HAP-1 (cell line): ENCODE results near the gene SERTAD4.

Source experiments
- DNase-seq, 2 experiments: peaks; one replicate each; pipeline ENCODE4 v3.0.0-alpha.2; 2016 to 2020; ENCODE audit warnings: low spot score in 2 of 2
- H3K27me3 ChIP-seq: fragments of 250-450 bp; sonication (Bioruptor Pico); 2 replicates; pipeline ENCODE4 v1.5.1; 2020; ENCODE audit warnings: low read depth, mild to moderate bottlenecking, moderate library complexity
- H3K36me3 ChIP-seq: fragments of 250-450 bp; sonication (Bioruptor Pico); replicated peaks from 2 replicates; pipeline ENCODE4 v1.5.1; 2020; ENCODE audit warnings: mild to moderate bottlenecking
- H3K4me1 ChIP-seq: fragments of 250-450 bp; sonication (Bioruptor Pico); 2 replicates; pipeline ENCODE4 v1.5.1; 2020; ENCODE audit warnings: mild to moderate bottlenecking
- H3K4me3 ChIP-seq: fragments of 250-450 bp; sonication (Bioruptor Pico); 2 replicates; pipeline ENCODE4 v1.5.1; 2020; ENCODE audit warnings: mild to moderate bottlenecking, moderate library complexity
- H3K9me3 ChIP-seq: fragments of 250-450 bp; sonication (Bioruptor Pico); 2 replicates; pipeline ENCODE4 v1.5.1; 2020; ENCODE audit warnings: mild to moderate bottlenecking, moderate library complexity
- in situ Hi-C: fragments of 300-500 bp; cut with MboI; formaldehyde crosslinking; loops from 3 replicates; pipeline ENCODE4 v1.14.3; 2020; ENCODE audit warnings: low sequenced_read_pairs, inconsistent platforms, mixed read lengths

The SERTAD4 gene

DNA sequence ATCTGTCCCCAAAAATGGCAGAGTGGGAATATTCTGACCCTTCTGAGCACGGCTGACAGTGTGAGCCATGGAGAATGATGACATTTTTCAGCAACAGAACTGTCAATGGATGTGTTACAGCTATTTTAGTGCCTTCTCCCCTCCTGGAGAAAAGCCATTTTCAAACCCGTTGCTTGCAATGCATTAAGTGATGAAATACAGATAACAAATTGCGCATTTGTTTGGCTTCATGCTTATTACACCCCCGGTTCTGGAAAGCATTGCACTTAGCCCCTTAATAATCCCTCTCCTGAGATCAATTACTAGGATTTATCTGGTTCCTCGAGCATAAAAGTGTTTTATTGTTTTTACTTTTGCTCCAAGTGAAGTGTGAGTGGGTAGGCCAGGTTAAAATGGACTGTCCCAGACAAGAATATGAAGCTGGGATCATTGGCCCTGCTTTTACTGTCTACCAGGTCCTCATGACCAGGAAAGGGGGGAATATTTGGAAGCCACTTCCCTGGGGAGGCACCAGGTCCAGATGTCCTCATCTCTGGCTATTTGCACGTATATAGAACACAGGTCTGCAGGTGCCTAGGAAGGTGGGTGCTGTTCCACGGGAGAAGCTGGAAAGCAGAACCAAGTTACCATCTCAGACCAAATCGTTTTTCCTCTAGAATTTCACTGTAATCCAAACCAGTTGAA lies 58.6 kb downstream of the SERTAD4 start:
- H3K36me3 ChIP-seq = no peaks in the 10 kb centered on the region
- peaks cover 30% of the 10 kb centered on the region for H3K4me1 ChIP-seq
- H3K4me3 ChIP-seq = no peak overlapping the region
- peaks cover under 1% of the 10 kb centered on the region for H3K27me3 ChIP-seq
- H3K9me3 ChIP-seq = no peaks in the 10 kb centered on the region
- in situ Hi-C loops = no loop called here
- no peak for DNase-seq

DNA sequence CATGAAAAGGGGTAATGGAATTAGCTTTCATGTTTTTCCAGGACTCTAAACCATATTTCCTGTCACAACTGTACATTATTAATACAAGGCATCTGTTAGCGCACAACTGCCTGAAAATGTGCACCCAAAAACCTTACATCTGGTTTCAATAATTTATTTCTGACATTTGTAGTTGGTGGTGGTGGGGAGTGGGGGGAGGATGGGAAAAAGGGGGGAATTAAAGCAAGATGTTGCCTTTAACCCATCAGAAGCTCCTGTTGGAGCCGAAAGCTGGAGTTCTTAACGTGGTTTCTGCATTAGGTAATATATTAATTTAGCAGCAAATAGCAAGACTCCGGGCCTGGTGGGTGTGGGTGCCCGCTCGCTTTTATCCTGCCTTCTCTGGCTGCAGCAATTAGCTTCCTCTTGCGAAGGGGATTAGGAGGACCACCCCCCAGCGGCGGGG lies 59.2 kb downstream of the SERTAD4 start:
- H3K4me3 ChIP-seq = peak overlapping the region; percentile 22
- in situ Hi-C loops = no loop called here
- no peaks in the 10 kb centered on the region for H3K27me3 ChIP-seq
- H3K4me1 ChIP-seq = peaks cover 30% of the 10 kb centered on the region
- H3K9me3 ChIP-seq = no peaks in the 10 kb centered on the region
- H3K36me3 ChIP-seq = no peaks in the 10 kb centered on the region
- no peak for DNase-seq

DNA sequence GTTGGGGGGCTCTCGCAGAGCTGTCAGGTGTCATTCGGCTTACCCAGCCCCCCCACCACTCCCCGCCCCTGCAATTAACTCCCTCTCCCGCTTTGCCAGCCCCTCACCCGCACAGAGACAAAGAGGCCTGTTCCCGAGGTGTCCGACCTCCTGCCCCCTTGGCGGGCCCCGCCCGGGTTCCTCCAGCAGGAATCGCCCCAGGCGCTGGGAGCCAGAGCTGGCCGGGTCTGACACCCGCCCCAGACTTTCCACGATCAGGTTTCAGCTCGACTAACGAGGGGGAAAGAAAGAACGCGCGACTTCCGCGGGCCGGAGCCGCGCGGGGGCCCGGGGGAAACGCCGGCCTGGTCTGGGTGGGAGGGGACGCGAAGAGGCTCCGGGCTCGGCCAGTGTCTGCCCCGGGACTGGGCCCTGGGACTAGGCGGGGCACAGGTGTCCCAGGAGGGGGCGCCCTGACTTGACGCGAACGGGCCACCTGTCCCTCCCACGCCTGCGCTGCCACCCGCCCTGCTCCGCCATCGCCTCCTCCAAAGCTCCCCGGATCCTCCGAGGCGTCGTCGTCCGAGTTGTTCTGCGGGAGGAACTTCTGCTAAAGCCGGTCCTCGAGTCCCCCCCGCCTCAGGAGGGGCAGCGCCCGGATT lies 59.8 kb downstream of the SERTAD4 start:
- peaks cover 30% of the 10 kb centered on the region for H3K4me1 ChIP-seq
- H3K27me3 ChIP-seq = no peaks in the 10 kb centered on the region
- H3K4me3 ChIP-seq = peak overlapping the region; percentile 22
- H3K36me3 ChIP-seq = no peaks in the 10 kb centered on the region
- peak; percentile 53 to 83 for DNase-seq
- no peaks in the 10 kb centered on the region for H3K9me3 ChIP-seq
- in situ Hi-C loops = no loop called here

DNA sequence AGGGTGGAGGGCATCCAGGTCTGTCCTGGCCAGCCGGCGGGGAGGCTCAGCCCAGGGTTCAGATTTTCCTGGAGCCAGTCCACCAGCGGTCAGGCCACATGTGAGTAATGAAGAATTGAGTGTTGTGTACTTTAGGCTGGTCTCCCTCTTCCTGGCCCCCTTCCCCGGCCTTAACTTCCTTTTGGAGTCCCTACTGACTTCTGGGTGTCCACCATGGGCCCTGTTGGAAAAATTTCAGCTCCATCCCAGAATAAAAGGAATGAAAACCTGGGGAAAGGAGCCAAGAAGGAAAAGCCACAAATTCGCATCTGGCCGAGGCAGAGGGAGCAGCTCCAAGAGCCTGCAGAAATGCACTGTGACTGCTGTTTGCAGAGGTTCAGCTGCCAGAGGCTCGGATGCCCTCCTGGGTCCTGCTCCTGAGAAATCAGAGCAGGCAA lies 60.6 kb downstream of the SERTAD4 start:
- in situ Hi-C loops = no loop called here
- no peaks in the 10 kb centered on the region for H3K27me3 ChIP-seq
- no peak overlapping the region for H3K4me3 ChIP-seq
- H3K9me3 ChIP-seq = no peaks in the 10 kb centered on the region
- peaks cover 30% of the 10 kb centered on the region for H3K4me1 ChIP-seq
- no peak for DNase-seq
- H3K36me3 ChIP-seq = no peaks in the 10 kb centered on the region

DNA sequence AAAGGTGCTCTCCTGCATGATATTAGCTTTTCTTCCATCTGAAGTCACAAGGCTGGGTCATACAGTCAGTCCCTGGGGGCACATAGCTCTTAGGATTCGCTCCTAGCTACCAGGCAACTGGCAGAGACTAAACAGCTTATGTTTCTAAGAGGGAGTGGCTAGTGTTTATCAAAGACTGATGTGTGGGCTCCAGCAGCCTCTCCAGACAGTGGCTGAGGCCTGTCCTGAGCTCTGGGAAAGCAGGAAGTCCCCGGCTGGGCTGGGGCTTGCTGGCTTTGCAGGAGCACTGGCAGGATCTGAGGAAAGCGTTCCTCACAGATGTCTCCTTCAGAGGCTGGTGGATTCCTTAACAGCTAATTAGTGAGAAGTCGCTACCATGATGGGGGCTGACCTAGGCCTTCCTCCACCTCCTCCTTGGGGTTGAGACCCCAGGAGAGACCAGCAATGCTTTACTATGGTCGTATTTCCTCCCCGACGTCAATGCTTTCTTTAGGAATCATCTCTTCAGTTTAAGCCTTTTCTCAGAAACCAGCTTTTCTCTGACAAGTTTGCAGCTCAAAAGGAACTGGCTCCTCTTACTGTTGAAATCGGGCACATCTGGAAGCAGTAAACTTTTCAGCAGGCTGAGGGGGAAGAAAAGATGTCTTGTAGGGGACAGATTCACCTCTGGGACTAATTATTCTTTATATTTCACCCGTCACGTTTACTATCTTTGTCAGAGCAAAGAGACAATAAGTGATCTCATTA lies 62.6 kb downstream of the SERTAD4 start:
- no peak overlapping the region for H3K4me3 ChIP-seq
- in situ Hi-C loops = no loop called here
- H3K36me3 ChIP-seq = no peaks in the 10 kb centered on the region
- H3K9me3 ChIP-seq = no peaks in the 10 kb centered on the region
- peaks cover 45% of the 10 kb centered on the region for H3K4me1 ChIP-seq
- no peaks in the 10 kb centered on the region for H3K27me3 ChIP-seq
- DNase-seq = peak; percentile 40 to 63
